GM12891 (cell line): Measurements from ENCODE around the gene ZNF771.

Source experiments
- POLR2A ChIP-seq: IDR thresholded peaks from 2 replicates; pipeline ENCODE4 v1.6.1; 2011; ENCODE audit warnings: low read depth, low read length, control low read depth
- POLR2AphosphoS5 ChIP-seq: IDR thresholded peaks from 2 replicates; pipeline ENCODE4 v1.6.1; 2011; ENCODE audit warnings: low read depth, low read length, control low read depth
- TAF1 ChIP-seq: IDR thresholded peaks from 2 replicates; pipeline ENCODE4 v1.6.1; 2011; ENCODE audit warnings: low read depth, low read length, control low read depth

GRCh38 chr16:30416624-30417528 lies 9.5 kb downstream of the ZNF771 start:
- TF ChIP-seq TAF1 (no peak), POLR2A (no peak), POLR2AphosphoS5 (no peak)
